ENCODE data around the gene FGFR3.

FGFR3 gene

GRCh38 chr4:1792832-1793495 is at the start of gene FGFR3:
FGFR3 (plus strand) TSS chr4:1793293; CDS start chr4:1793935, 642 bp downstream.
- H3K4me2 ChIP-seq = no peak within 1 kb of the TSS; the same call in 1 of the 2 replicates
- peaks cover 26% of the 10 kb centered on the region; the same call in 1 of the 2 replicates for H3K79me2 ChIP-seq (ENCODE audit: insufficient read depth, low read depth)
- peak within 1 kb of the TSS; percentile 96 for H3K9ac ChIP-seq
- no peak for TF ChIP-seq CTCF (conservative IDR thresholded peaks at IDR 0.05; ENCODE audit: low read depth, low read length)
- peaks cover 9% of the 10 kb centered on the region for H3K4me1 ChIP-seq (ENCODE audit: low read depth, poor library complexity, severe bottlenecking)
- H3K4me3 ChIP-seq (IDR thresholded peaks at IDR 0.05; ENCODE audit: insufficient read depth, low read depth, low read length) = no peak within 1 kb of the TSS
- H2AFZ ChIP-seq (ENCODE audit: low read depth) = no peak within 1 kb of the TSS
- H4K20me1 ChIP-seq (ENCODE audit: insufficient read depth) = no peaks in the 10 kb centered on the region
- peaks cover 3% of the 10 kb centered on the region for H3K27me3 ChIP-seq (ENCODE audit: insufficient read depth, low read depth)
- peaks cover 3% of the 10 kb centered on the region; the same call in 1 of the 2 replicates for H3K36me3 ChIP-seq (ENCODE audit: insufficient read depth)
- H3K27ac ChIP-seq = peak within 1 kb of the TSS; percentile 98

- Histone ChIP-seq H2AFZ (ENCODE audit: low read depth) (no peak overlapping the region), H3K4me2 (no peak overlapping the region), H3K36me3 (ENCODE audit: insufficient read depth) (no peaks in the 10 kb centered on the region), H4K20me1 (ENCODE audit: insufficient read depth) (no peaks in the 10 kb centered on the region), H3K79me2 (ENCODE audit: insufficient read depth, low read depth) (no peaks in the 10 kb centered on the region), H3K27ac (no peak overlapping the region), H3K4me1 (ENCODE audit: low read depth, poor library complexity, severe bottlenecking) (no peaks in the 10 kb centered on the region), H3K27me3 (ENCODE audit: insufficient read depth, low read depth) (no peaks in the 10 kb centered on the region), H3K4me3 (IDR thresholded peaks at IDR 0.05; ENCODE audit: insufficient read depth, low read depth, low read length) (no peak overlapping the region), H3K9ac (no peak overlapping the region)
- no peak for TF ChIP-seq CTCF (conservative IDR thresholded peaks at IDR 0.05; ENCODE audit: low read depth, low read length)
These were observed 49.5 kb upstream of the FGFR3 start for GRCh38 chr4:1743551-1743950.

- Histone ChIP-seq H4K20me1 (ENCODE audit: insufficient read depth) (no peaks in the 10 kb centered on the region), H3K79me2 (ENCODE audit: insufficient read depth, low read depth) (no peaks in the 10 kb centered on the region), H3K4me3 (IDR thresholded peaks at IDR 0.05; ENCODE audit: insufficient read depth, low read depth, low read length) (no peak overlapping the region), H3K27ac (no peak overlapping the region), H3K36me3 (ENCODE audit: insufficient read depth) (no peaks in the 10 kb centered on the region), H2AFZ (ENCODE audit: low read depth) (no peak overlapping the region), H3K9ac (no peak overlapping the region), H3K4me2 (no peak overlapping the region), H3K4me1 (ENCODE audit: low read depth, poor library complexity, severe bottlenecking) (no peaks in the 10 kb centered on the region), H3K27me3 (ENCODE audit: insufficient read depth, low read depth) (no peaks in the 10 kb centered on the region)
- TF ChIP-seq CTCF (conservative IDR thresholded peaks at IDR 0.05; ENCODE audit: low read depth, low read length) = no peak
These were observed 49.1 kb upstream of the FGFR3 start for GRCh38 chr4:1743975-1744374.

- no peak for TF ChIP-seq CTCF (conservative IDR thresholded peaks at IDR 0.05; ENCODE audit: low read depth, low read length)
- Histone ChIP-seq H3K4me1 (ENCODE audit: low read depth, poor library complexity, severe bottlenecking) (no peaks in the 10 kb centered on the region), H3K4me2 (no peak overlapping the region), H3K9ac (no peak overlapping the region), H4K20me1 (ENCODE audit: insufficient read depth) (no peaks in the 10 kb centered on the region), H3K36me3 (ENCODE audit: insufficient read depth) (no peaks in the 10 kb centered on the region), H2AFZ (ENCODE audit: low read depth) (no peak overlapping the region), H3K4me3 (IDR thresholded peaks at IDR 0.05; ENCODE audit: insufficient read depth, low read depth, low read length) (no peak overlapping the region), H3K27ac (no peak overlapping the region), H3K79me2 (ENCODE audit: insufficient read depth, low read depth) (no peaks in the 10 kb centered on the region), H3K27me3 (ENCODE audit: insufficient read depth, low read depth) (no peaks in the 10 kb centered on the region)
These were observed 48.5 kb upstream of the FGFR3 start for GRCh38 chr4:1744552-1744951.
